ENCODE results near the gene HIRIP3.
A peak's percentile ranks its signal among the peaks of the same experiment; 100 is the strongest.

The HIRIP3 gene

DNA sequence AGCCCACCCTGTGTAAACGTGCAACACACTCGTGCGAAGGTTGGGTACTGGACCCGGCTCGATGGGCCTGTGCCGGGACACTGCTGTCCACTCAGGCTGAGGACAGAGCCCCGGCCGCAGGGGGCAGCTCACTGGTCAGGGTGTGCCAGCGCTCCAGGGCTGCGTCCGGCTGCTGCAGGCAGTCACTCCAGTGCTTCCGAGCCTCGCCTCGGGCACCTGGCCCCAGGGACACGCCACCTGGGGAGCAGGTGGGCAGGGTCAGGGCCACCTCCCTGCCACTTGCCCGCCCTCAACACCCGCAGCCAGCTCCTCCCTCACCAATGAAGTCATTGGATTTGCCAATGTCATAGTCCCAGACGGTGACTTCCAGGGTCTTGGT lies 10.7 kb upstream of the HIRIP3 start:
- Mint-ChIP-seq H3K27ac (no peak overlapping the region), H3K9me3 (no peaks in the 10 kb centered on the region), H3K36me3 (ENCODE audit: low read depth) (peaks cover 4% of the 10 kb centered on the region), H3K27me3 (ENCODE audit: low read depth) (peaks cover 27% of the 10 kb centered on the region), H3K4me3 (no peak overlapping the region), H3K4me1 (no peaks in the 10 kb centered on the region)
- TF ChIP-seq, protein P1, sequence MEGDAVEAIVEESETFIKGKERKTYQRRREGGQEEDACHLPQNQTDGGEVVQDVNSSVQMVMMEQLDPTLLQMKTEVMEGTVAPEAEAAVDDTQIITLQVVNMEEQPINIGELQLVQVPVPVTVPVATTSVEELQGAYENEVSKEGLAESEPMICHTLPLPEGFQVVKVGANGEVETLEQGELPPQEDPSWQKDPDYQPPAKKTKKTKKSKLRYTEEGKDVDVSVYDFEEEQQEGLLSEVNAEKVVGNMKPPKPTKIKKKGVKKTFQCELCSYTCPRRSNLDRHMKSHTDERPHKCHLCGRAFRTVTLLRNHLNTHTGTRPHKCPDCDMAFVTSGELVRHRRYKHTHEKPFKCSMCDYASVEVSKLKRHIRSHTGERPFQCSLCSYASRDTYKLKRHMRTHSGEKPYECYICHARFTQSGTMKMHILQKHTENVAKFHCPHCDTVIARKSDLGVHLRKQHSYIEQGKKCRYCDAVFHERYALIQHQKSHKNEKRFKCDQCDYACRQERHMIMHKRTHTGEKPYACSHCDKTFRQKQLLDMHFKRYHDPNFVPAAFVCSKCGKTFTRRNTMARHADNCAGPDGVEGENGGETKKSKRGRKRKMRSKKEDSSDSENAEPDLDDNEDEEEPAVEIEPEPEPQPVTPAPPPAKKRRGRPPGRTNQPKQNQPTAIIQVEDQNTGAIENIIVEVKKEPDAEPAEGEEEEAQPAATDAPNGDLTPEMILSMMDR (IDR thresholded peaks at IDR 0.05; ENCODE audit: unreplicated experiment in 3 of 3): no peak

DNA sequence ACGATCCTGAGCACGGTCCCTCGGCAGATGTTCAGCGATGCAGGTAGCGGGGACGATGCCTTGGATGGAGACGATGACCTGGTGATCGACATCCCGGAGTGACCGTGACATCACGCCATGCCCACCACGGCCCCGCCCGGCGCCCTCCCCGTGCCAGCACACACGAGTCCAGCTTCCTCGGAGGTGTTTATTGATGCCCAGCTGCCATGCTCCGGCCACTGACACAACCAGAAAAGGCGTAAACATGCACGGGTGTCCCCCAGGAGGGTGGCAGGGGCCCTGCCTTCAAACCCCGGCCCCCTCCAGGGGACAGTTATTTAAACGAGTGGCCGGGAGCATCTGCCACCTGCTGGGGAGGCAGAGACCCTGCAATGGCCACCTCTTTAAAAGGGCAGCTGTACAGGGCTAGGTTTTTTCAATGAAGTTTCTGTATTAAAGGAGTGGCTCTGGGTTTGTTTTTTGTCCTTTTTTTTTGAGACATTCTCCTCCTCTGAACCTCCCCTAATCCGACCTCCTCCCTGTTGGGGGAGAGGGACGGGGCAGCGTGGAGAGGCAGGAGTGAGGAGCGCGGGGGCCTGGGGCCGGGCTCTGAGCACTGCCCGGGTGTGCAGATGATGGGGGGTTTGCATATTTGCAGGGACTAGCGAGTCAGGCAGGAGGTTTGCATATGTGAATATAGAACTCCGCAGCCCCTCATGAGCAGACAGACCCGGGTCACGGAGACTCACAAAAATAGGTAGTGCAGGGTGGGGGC lies 10.1 kb upstream of the HIRIP3 start:
- no peaks in the 10 kb centered on the region for H3K9me3 Mint-ChIP-seq
- H3K4me3 Mint-ChIP-seq: no peak overlapping the region
- no peaks in the 10 kb centered on the region for H3K4me1 Mint-ChIP-seq
- H3K36me3 Mint-ChIP-seq (ENCODE audit: low read depth): peaks cover 4% of the 10 kb centered on the region
- H3K27ac Mint-ChIP-seq: no peak overlapping the region
- TF ChIP-seq, protein P1 (IDR thresholded peaks at IDR 0.05; ENCODE audit: unreplicated experiment in 3 of 3): peak; percentile 72 to 78 (median 73)
- H3K27me3 Mint-ChIP-seq (ENCODE audit: low read depth): peaks cover 26% of the 10 kb centered on the region

DNA sequence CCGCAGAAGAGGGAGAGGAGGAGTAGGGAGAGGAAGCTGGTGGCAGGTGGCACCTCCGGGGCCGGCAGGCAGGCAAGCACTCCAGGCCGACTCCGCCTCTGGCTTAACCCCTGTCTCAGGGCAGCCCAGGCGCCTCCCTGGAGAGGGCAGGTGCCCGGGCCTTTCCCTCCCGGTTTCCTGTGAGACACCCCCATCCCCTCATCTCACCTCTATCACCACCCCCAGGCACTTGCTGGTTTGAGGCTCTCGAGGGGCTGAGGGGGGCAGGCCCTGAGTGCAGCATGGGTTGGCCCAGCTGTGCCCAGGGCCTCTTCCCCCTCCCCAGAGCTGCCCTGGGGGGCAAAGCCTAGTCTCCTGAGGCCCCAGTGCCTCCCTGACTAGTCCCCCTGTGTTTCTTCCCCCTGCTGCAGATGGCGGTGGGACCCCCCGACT lies 9.4 kb upstream of the HIRIP3 start:
- no peak overlapping the region for H3K4me3 Mint-ChIP-seq
- TF ChIP-seq, protein P1 (IDR thresholded peaks at IDR 0.05; ENCODE audit: unreplicated experiment in 3 of 3): no peak
- H3K36me3 Mint-ChIP-seq (ENCODE audit: low read depth): peaks cover 4% of the 10 kb centered on the region
- peaks cover 19% of the 10 kb centered on the region for H3K27me3 Mint-ChIP-seq (ENCODE audit: low read depth)
- no peaks in the 10 kb centered on the region for H3K4me1 Mint-ChIP-seq
- H3K27ac Mint-ChIP-seq: no peak overlapping the region
- H3K9me3 Mint-ChIP-seq: no peaks in the 10 kb centered on the region

DNA sequence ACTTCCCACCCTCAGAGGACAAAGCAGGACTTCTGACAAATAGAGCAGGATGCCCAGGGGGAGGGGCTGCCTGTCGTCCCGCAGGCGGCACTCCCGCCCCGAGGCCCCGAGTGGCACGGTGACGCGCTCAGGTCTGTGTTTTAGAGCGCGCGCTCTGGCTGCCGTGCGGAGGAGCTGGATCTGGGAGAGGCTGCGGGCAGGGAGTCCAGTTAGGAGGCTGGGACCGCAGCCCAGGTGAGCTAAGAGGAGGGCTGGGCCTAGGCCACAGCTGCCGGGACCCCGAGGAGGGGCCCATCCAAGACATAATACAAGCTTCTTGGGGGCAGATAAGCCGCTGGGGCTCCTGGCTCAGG lies 9.0 kb upstream of the HIRIP3 start:
- peaks cover 15% of the 10 kb centered on the region for H3K27me3 Mint-ChIP-seq (ENCODE audit: low read depth)
- H3K27ac Mint-ChIP-seq: no peak overlapping the region
- TF ChIP-seq, protein P1 (IDR thresholded peaks at IDR 0.05; ENCODE audit: unreplicated experiment in 3 of 3): no peak
- peaks cover 4% of the 10 kb centered on the region for H3K36me3 Mint-ChIP-seq (ENCODE audit: low read depth)
- H3K4me1 Mint-ChIP-seq: no peaks in the 10 kb centered on the region
- no peaks in the 10 kb centered on the region for H3K9me3 Mint-ChIP-seq
- H3K4me3 Mint-ChIP-seq: no peak overlapping the region

DNA sequence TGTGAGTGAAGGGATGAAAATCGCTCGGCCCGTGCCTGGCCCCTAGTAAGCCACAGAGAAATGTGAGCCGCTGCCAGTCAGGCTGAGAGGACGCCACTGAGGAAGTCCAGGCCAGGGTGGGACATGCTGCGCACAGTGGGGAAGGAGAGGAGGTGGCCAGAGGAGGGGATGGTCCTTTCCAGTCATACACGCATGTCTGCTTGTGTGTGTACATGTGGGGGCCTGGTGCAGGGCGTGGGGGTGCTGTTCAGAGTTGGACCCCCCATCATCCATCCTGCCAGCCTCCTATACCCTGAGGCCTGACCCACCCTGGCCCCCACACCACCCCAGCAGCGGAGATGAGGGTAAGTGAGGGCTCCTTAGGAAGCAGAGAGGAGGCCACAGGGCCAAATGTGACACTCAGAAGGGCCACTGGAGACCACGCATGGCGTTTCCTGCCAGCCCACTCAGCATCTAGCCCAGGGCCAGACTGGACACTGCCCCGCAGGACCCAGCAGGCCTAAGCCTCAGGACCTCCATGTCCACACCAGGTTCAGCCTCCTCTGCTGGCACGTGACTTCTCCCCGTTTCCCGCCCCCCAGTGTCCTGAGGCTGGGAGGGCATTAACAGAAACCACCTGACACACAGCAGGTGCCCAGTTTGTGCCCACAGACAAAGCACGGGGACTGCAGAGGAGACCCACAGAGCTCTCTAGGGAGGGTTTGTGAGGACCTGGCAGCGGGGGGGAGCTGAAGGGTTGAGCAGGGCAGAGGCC lies 8.4 kb upstream of the HIRIP3 start:
- Mint-ChIP-seq H3K27ac (no peak overlapping the region), H3K4me3 (no peak overlapping the region), H3K36me3 (ENCODE audit: low read depth) (peaks cover 4% of the 10 kb centered on the region), H3K9me3 (no peaks in the 10 kb centered on the region), H3K4me1 (no peaks in the 10 kb centered on the region), H3K27me3 (ENCODE audit: low read depth) (peaks cover 10% of the 10 kb centered on the region)
- TF ChIP-seq, protein P1 (IDR thresholded peaks at IDR 0.05; ENCODE audit: unreplicated experiment in 3 of 3): no peak
